Endothelial cell of umbilical vein (primary cell): Measurements from ENCODE around the gene ARHGAP15. TPM values are rescaled to one million over a fixed set of nuclear protein-coding genes. Genes with fewer than 3 reads are reported as not detected.

Source experiments
- BruUV-seq: library from RNA; stranded (reverse); fragments of 400-500 nt; replicated peaks from 2 replicates; lab custom pipeline; 2021; lab: Mats Ljungman, UMichigan
- CTCF ChIA-PET: fragments of 300-600, 350-600 bp; sonication (Branson Sonifier 250); formaldehyde crosslinking; loops from one replicate; lab custom pipeline; 2021; ENCODE audit warnings: antibody characterized with exemption, inconsistent platforms; lab: Charles Lee
- POLR2A ChIA-PET: fragments of 300-600, 350-600 bp; sonication (Branson Sonifier 250); formaldehyde crosslinking; loops from one replicate; lab custom pipeline; 2021; ENCODE audit warnings: antibody characterized with exemption, inconsistent platforms; lab: Charles Lee
- DNase-seq: peaks from one replicate; pipeline ENCODE4 v3.0.0-alpha.2; 2011; ENCODE audit warnings: low read depth, low spot score
- FAIRE-seq: peaks from 2 replicates; lab custom pipeline; 2011; peaks lifted over from hg19 to GRCh38; lab: Jason Lieb, UNC
- H2AFZ ChIP-seq: 2 replicates; pipeline ENCODE4 v1.6.0; 2012; ENCODE audit warnings: low read depth, low read length, control low read depth, inconsistent platforms
- H3K27ac ChIP-seq: 2 replicates; pipeline ENCODE4 v1.5.1; 2011; ENCODE audit warnings: low read depth, mild to moderate bottlenecking, control low read depth, low read length, moderate library complexity; ENCODE audit not compliant: insufficient read depth
- H3K27me3 ChIP-seq, 2 experiments: 2 replicates each; pipeline versions ENCODE4 v1.6.0 to v1.6.1; 2011; ENCODE audit warnings: low read length in 2 of 2, mixed read lengths in 1 of 2; ENCODE audit not compliant: control insufficient read depth in 2 of 2, insufficient read depth in 2 of 2
- H3K36me3 ChIP-seq, 2 experiments: 2 replicates in 1 of 2; 3 replicates in 1 of 2; pipeline ENCODE4 v1.5.1; 2011; ENCODE audit warnings: low read length in 2 of 2, mild to moderate bottlenecking in 1 of 2, moderate library complexity in 1 of 2; ENCODE audit not compliant: control insufficient read depth in 2 of 2, insufficient read depth in 2 of 2; ENCODE audit errors: extremely low read depth in 1 of 2
- H3K4me1 ChIP-seq: 3 replicates; pipeline ENCODE4 v1.5.1; 2011; ENCODE audit warnings: mild to moderate bottlenecking, low read length; ENCODE audit not compliant: control insufficient read depth, insufficient read depth; ENCODE audit errors: extremely low read depth
- H3K4me2 ChIP-seq: 2 replicates; pipeline ENCODE4 v1.6.1; 2011; ENCODE audit warnings: low read length, control low read depth, mixed read lengths; ENCODE audit not compliant: insufficient read depth
- H3K4me3 ChIP-seq, 3 experiments: fragments of 200-600 bp in 1 of 3; sonication (generic), shearing (Covaris generic) in 1 of 3; replicated peaks in 1 of 3; 2 replicates each; pipeline ENCODE4 v1.5.1; 2011 to 2016; ENCODE audit warnings: control low read depth in 3 of 3, low read length in 3 of 3, mild to moderate bottlenecking in 2 of 3, inconsistent platforms in 1 of 3, low read depth in 1 of 3, moderate library complexity in 1 of 3; ENCODE audit not compliant: insufficient read depth in 1 of 3
- H3K79me2 ChIP-seq: 2 replicates; pipeline ENCODE4 v1.6.0; 2012; ENCODE audit warnings: low read length, inconsistent platforms; ENCODE audit not compliant: control insufficient read depth, insufficient read depth
- H3K9ac ChIP-seq: replicated peaks from 2 replicates; pipeline ENCODE3; 2011; ENCODE audit warnings: low read length, control low read depth; ENCODE audit not compliant: insufficient read depth; ENCODE audit errors: extremely low read depth
- H3K9me1 ChIP-seq: replicated peaks from 3 replicates; pipeline ENCODE4 v1.6.0; 2011; ENCODE audit warnings: mild to moderate bottlenecking, low read length; ENCODE audit not compliant: control insufficient read depth, insufficient read depth; ENCODE audit errors: extremely low read depth
- H3K9me3 ChIP-seq: replicated peaks from 2 replicates; pipeline ENCODE4 v1.5.1; 2012; ENCODE audit warnings: low read length, inconsistent platforms; ENCODE audit not compliant: control insufficient read depth, insufficient read depth
- H4K20me1 ChIP-seq: replicated peaks from 2 replicates; pipeline ENCODE3; 2011; ENCODE audit warnings: mild to moderate bottlenecking, low read length; ENCODE audit not compliant: control insufficient read depth, insufficient read depth; ENCODE audit errors: extremely low read depth
- EZH2 ChIP-seq: IDR thresholded peaks from 2 replicates; pipeline ENCODE4 v1.6.1; 2012; ENCODE audit warnings: borderline replicate concordance, low read depth, mild to moderate bottlenecking, moderate library complexity, low read length, inconsistent platforms; ENCODE audit not compliant: severe bottlenecking
- FOS ChIP-seq: IDR thresholded peaks from 2 replicates; pipeline ENCODE4 v1.6.1; 2011; ENCODE audit warnings: mild to moderate bottlenecking, low read length, moderate library complexity, borderline replicate concordance; ENCODE audit not compliant: insufficient read depth
- GATA2 ChIP-seq: IDR thresholded peaks from 2 replicates; pipeline ENCODE4 v1.7.0; 2011; ENCODE audit warnings: low read depth, mild to moderate bottlenecking, moderate library complexity, mixed read lengths, low read length; ENCODE audit not compliant: insufficient read length, insufficient read depth
- JUN ChIP-seq: IDR thresholded peaks from 2 replicates; pipeline ENCODE4 v1.6.1; 2011; ENCODE audit warnings: borderline replicate concordance, low read depth; ENCODE audit not compliant: insufficient read length, insufficient read depth
- MYC ChIP-seq: IDR thresholded peaks from one replicate; pipeline ENCODE4 v1.6.1; 2011; ENCODE audit warnings: mild to moderate bottlenecking, low read depth, low read length
- POLR2A ChIP-seq: IDR thresholded peaks from 2 replicates; pipeline ENCODE4 v1.6.1; 2012; ENCODE audit warnings: low read depth, mild to moderate bottlenecking, control low read depth, low read length
- POLR2AphosphoS5 ChIP-seq: IDR thresholded peaks from 2 replicates; pipeline ENCODE4 v1.6.1; 2012; ENCODE audit warnings: low read depth, mild to moderate bottlenecking, control low read depth, low read length, moderate library complexity; ENCODE audit not compliant: insufficient read depth
- dilution Hi-C: fragments of 300-500 bp; cut with MboI; formaldehyde crosslinking; loops from one replicate; pipeline ENCODE4 v1.15.0; 2019; ENCODE audit warnings: low sequenced_read_pairs; ENCODE audit not compliant: extremely low pct_ligation_motif_present
- intact Hi-C: fragments of 100-400 bp; cut with micrococcal nuclease; formaldehyde crosslinking; loops from one replicate; pipeline ENCODE4 v1.10.0; 2022
- polyA plus RNA-seq, 4 experiments: library from polyadenylated mRNA; depleted of rRNA in 3 of 4; stranded (reverse) in 3 of 4; unstranded in 1 of 4; fragments of >200 nt; gene quantifications; 2 replicates each; pipeline versions ENCODE4 v1.2.1 to v1.2.3, GENCODE V29; 2011 to 2012; ENCODE audit warnings: missing spikeins in 1 of 4
- total RNA-seq: library from RNA; stranded (reverse); gene quantifications from 2 replicates; pipeline ENCODE4 v1.2.3, GENCODE V29; 2021
- TF ChIP-seq, protein P1 (sequence below): IDR thresholded peaks from 2 replicates; pipeline ENCODE4 v1.6.1; 2011; ENCODE audit not compliant: insufficient read depth, insufficient read length
- TF ChIP-seq, protein P2 (sequence below), 2 donors: IDR thresholded peaks; 1 replicate in 1 of 2; 2 replicates in 1 of 2; pipeline ENCODE4 v1.5.1; 2011; ENCODE audit warnings: low read length in 2 of 2, mild to moderate bottlenecking in 2 of 2, moderate library complexity in 2 of 2, control low read depth in 1 of 2, inconsistent platforms in 1 of 2, low read depth in 1 of 2; ENCODE audit not compliant: insufficient read depth in 1 of 2; ENCODE audit errors: extremely low read depth in 1 of 2

ARHGAP15 gene
- total and polyA plus RNA-seq, 2 donors (not counting 3 experiments of a cell fraction or from before 2014, with no cell fraction given), result not detected

DNA sequence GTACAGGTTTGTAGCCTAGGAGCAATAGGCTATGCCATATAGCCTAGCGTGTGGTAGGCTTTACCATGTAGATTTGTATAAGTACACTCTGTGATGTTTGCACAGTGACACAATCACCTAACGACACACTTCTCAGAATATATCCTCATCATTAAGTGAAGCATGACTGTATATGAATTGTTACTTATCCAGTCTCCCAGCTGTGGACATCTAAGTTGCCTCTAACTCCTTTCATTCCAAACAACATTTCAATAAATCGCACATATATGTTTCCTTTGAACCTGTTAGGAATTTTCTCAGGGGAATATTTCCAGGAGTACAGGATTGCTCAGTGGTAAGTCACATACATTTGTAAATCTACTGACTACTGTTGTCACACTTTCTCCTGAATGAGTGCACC is 90.0 kb downstream of the ARHGAP15 start:
- H3K9ac ChIP-seq, result no peak overlapping the region
- DNase-seq (no peak), FAIRE-seq (no peak)
- no peaks in the 10 kb centered on the region for H4K20me1 ChIP-seq
- H3K79me2 ChIP-seq, result no peaks in the 10 kb centered on the region
- no peaks in the 10 kb centered on the region for H3K9me1 ChIP-seq
- H3K4me2 ChIP-seq, result no peak overlapping the region
- TF ChIP-seq MYC, result no peak
- no peak for TF ChIP-seq EZH2
- TF ChIP-seq JUN, result no peak
- no peak for TF ChIP-seq FOS
- TF ChIP-seq POLR2A, result no peak
- TF ChIP-seq, protein P1, sequence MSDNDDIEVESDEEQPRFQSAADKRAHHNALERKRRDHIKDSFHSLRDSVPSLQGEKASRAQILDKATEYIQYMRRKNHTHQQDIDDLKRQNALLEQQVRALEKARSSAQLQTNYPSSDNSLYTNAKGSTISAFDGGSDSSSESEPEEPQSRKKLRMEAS, result no peak
- TF ChIP-seq, protein P2, sequence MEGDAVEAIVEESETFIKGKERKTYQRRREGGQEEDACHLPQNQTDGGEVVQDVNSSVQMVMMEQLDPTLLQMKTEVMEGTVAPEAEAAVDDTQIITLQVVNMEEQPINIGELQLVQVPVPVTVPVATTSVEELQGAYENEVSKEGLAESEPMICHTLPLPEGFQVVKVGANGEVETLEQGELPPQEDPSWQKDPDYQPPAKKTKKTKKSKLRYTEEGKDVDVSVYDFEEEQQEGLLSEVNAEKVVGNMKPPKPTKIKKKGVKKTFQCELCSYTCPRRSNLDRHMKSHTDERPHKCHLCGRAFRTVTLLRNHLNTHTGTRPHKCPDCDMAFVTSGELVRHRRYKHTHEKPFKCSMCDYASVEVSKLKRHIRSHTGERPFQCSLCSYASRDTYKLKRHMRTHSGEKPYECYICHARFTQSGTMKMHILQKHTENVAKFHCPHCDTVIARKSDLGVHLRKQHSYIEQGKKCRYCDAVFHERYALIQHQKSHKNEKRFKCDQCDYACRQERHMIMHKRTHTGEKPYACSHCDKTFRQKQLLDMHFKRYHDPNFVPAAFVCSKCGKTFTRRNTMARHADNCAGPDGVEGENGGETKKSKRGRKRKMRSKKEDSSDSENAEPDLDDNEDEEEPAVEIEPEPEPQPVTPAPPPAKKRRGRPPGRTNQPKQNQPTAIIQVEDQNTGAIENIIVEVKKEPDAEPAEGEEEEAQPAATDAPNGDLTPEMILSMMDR (IDR thresholded peaks at IDR 0.05; ENCODE audit: extremely low read depth in 1 of 2, insufficient read depth in 1 of 2, low read depth in 1 of 2, low read length in 2 of 2), result no peak
- TF ChIP-seq POLR2AphosphoS5, result no peak
- no peak for TF ChIP-seq GATA2
- H3K36me3 ChIP-seq, result no peaks in the 10 kb centered on the region
- H2AFZ ChIP-seq, result no peak overlapping the region
- no peaks in the 10 kb centered on the region for H3K27me3 ChIP-seq
- dilution Hi-C loops, result no loop called here
- BruUV-seq, result no TSS peak
- ChIA-PET CTCF (interaction anchor here (1.1 to 1.5 kb wide), 2 partner anchors 11 to 184 kb away, joined by 4 read pairs; no protein-coding TSS in a partner anchor), POLR2A (no interaction called here)
- no peak overlapping the region for H3K4me3 ChIP-seq
- no peak overlapping the region for H3K27ac ChIP-seq
- H3K9me3 ChIP-seq, result no peaks in the 10 kb centered on the region
- no peaks in the 10 kb centered on the region for H3K4me1 ChIP-seq
- intact Hi-C loops, result no loop called here
